Nephron progenitor cell (in vitro differentiated cells): ENCODE results near the gene SHC3.

Source experiments
- DNase-seq: peaks from one replicate; pipeline ENCODE4 v3.0.0; 2021
- H3K27ac Mint-ChIP-seq: 2 replicates; pipeline ENCODE4 v1.8.0; 2021; ENCODE audit warnings: mild to moderate bottlenecking, moderate library complexity, mixed read lengths
- H3K27me3 Mint-ChIP-seq: 2 replicates; pipeline ENCODE4 v1.8.0; 2021; ENCODE audit warnings: mild to moderate bottlenecking, low read depth, mixed read lengths; ENCODE audit not compliant: poor library complexity
- H3K36me3 Mint-ChIP-seq: 2 replicates; pipeline ENCODE4 v1.8.0; 2021; ENCODE audit warnings: low read depth, mixed read lengths
- H3K4me1 Mint-ChIP-seq: 2 replicates; pipeline ENCODE4 v1.8.0; 2021; ENCODE audit warnings: mixed read lengths
- H3K4me3 Mint-ChIP-seq: 2 replicates; pipeline ENCODE4 v1.8.0; 2021; ENCODE audit warnings: mild to moderate bottlenecking, moderate library complexity, mixed read lengths
- H3K9me3 Mint-ChIP-seq: 2 replicates; pipeline ENCODE4 v1.8.0; 2021; ENCODE audit warnings: mild to moderate bottlenecking, moderate library complexity, mixed read lengths
- CTCF ChIP-seq: fragments of 200-600 bp; sonication (generic); IDR thresholded peaks from 2 replicates; pipeline ENCODE4 v1.5.0; 2021; ENCODE audit warnings: antibody characterized with exemption

SHC3 gene

GRCh38 chr9:89023740-89024139 is 154.9 kb downstream of the SHC3 start:
- H3K4me1 Mint-ChIP-seq = peaks cover 26% of the 10 kb centered on the region
- H3K27me3 Mint-ChIP-seq = peaks cover 1% of the 10 kb centered on the region
- H3K9me3 Mint-ChIP-seq = peaks cover 8% of the 10 kb centered on the region
- no peak for TF ChIP-seq CTCF
- no peak overlapping the region for H3K27ac Mint-ChIP-seq
- H3K36me3 Mint-ChIP-seq = no peaks in the 10 kb centered on the region
- no peak for DNase-seq
- H3K4me3 Mint-ChIP-seq = no peak overlapping the region

GRCh38 chr9:89022902-89023301 is 155.7 kb downstream of the SHC3 start:
- H3K27ac Mint-ChIP-seq = peak overlapping the region; percentile 15
- H3K27me3 Mint-ChIP-seq = peaks cover 4% of the 10 kb centered on the region
- DNase-seq = no peak
- H3K4me1 Mint-ChIP-seq = peaks cover 26% of the 10 kb centered on the region
- no peaks in the 10 kb centered on the region for H3K36me3 Mint-ChIP-seq
- H3K4me3 Mint-ChIP-seq = no peak overlapping the region
- H3K9me3 Mint-ChIP-seq = peaks cover 14% of the 10 kb centered on the region
- no peak for TF ChIP-seq CTCF

GRCh38 chr9:89022001-89022759 is 156.4 kb downstream of the SHC3 start:
- H3K27me3 Mint-ChIP-seq = peaks cover 4% of the 10 kb centered on the region
- no peak overlapping the region for H3K4me3 Mint-ChIP-seq
- no peak for TF ChIP-seq CTCF
- H3K27ac Mint-ChIP-seq = no peak overlapping the region
- H3K9me3 Mint-ChIP-seq = peaks cover 22% of the 10 kb centered on the region
- H3K36me3 Mint-ChIP-seq = no peaks in the 10 kb centered on the region
- no peak for DNase-seq
- H3K4me1 Mint-ChIP-seq = peaks cover 26% of the 10 kb centered on the region

- Mint-ChIP-seq H3K27ac (no peak overlapping the region), H3K4me1 (peaks cover 26% of the 10 kb centered on the region), H3K36me3 (no peaks in the 10 kb centered on the region), H3K27me3 (peaks cover 4% of the 10 kb centered on the region), H3K4me3 (no peak overlapping the region), H3K9me3 (peaks cover 25% of the 10 kb centered on the region)
- no peak for DNase-seq
- TF ChIP-seq CTCF = no peak
These were observed 157.3 kb downstream of the SHC3 start for GRCh38 chr9:89021154-89021803.

GRCh38 chr9:89020754-89021153 is 157.9 kb downstream of the SHC3 start:
- DNase-seq = no peak
- peaks cover 4% of the 10 kb centered on the region for H3K27me3 Mint-ChIP-seq
- H3K4me3 Mint-ChIP-seq = no peak overlapping the region
- no peak overlapping the region for H3K27ac Mint-ChIP-seq
- H3K9me3 Mint-ChIP-seq = peaks cover 30% of the 10 kb centered on the region
- H3K4me1 Mint-ChIP-seq = peaks cover 26% of the 10 kb centered on the region
- TF ChIP-seq CTCF = no peak
- no peaks in the 10 kb centered on the region for H3K36me3 Mint-ChIP-seq
